Endothelial cell of umbilical vein (primary cell): ENCODE results near the gene GRB2. TPM values are rescaled to one million over a fixed set of nuclear protein-coding genes. Genes with fewer than 3 reads are reported as not detected.
"Not testable (repeated sequence)": the region's sequence is repeated elsewhere in the genome, so short reads cannot be mapped to it uniquely, and the experiment has no call there.

Source experiments
- BruUV-seq: library from RNA; stranded (reverse); fragments of 400-500 nt; replicated peaks from 2 replicates; lab custom pipeline; 2021; lab: Mats Ljungman, UMichigan
- CTCF ChIA-PET: fragments of 300-600, 350-600 bp; sonication (Branson Sonifier 250); formaldehyde crosslinking; loops from one replicate; lab custom pipeline; 2021; ENCODE audit warnings: antibody characterized with exemption, inconsistent platforms; lab: Charles Lee
- POLR2A ChIA-PET: fragments of 300-600, 350-600 bp; sonication (Branson Sonifier 250); formaldehyde crosslinking; loops from one replicate; lab custom pipeline; 2021; ENCODE audit warnings: antibody characterized with exemption, inconsistent platforms; lab: Charles Lee
- DNase-seq: peaks from one replicate; pipeline ENCODE4 v3.0.0-alpha.2; 2011; ENCODE audit warnings: low read depth, low spot score
- FAIRE-seq: peaks from 2 replicates; lab custom pipeline; 2011; peaks lifted over from hg19 to GRCh38; lab: Jason Lieb, UNC
- H2AFZ ChIP-seq: 2 replicates; pipeline ENCODE4 v1.6.0; 2012; ENCODE audit warnings: low read depth, low read length, control low read depth, inconsistent platforms
- H3K27ac ChIP-seq: 2 replicates; pipeline ENCODE4 v1.5.1; 2011; ENCODE audit warnings: low read depth, mild to moderate bottlenecking, control low read depth, low read length, moderate library complexity; ENCODE audit not compliant: insufficient read depth
- H3K27me3 ChIP-seq, 2 experiments: 2 replicates each; pipeline versions ENCODE4 v1.6.0 to v1.6.1; 2011; ENCODE audit warnings: low read length in 2 of 2, mixed read lengths in 1 of 2; ENCODE audit not compliant: control insufficient read depth in 2 of 2, insufficient read depth in 2 of 2
- H3K36me3 ChIP-seq, 2 experiments: 2 replicates in 1 of 2; 3 replicates in 1 of 2; pipeline ENCODE4 v1.5.1; 2011; ENCODE audit warnings: low read length in 2 of 2, mild to moderate bottlenecking in 1 of 2, moderate library complexity in 1 of 2; ENCODE audit not compliant: control insufficient read depth in 2 of 2, insufficient read depth in 2 of 2; ENCODE audit errors: extremely low read depth in 1 of 2
- H3K4me1 ChIP-seq: 3 replicates; pipeline ENCODE4 v1.5.1; 2011; ENCODE audit warnings: mild to moderate bottlenecking, low read length; ENCODE audit not compliant: control insufficient read depth, insufficient read depth; ENCODE audit errors: extremely low read depth
- H3K4me2 ChIP-seq: 2 replicates; pipeline ENCODE4 v1.6.1; 2011; ENCODE audit warnings: low read length, control low read depth, mixed read lengths; ENCODE audit not compliant: insufficient read depth
- H3K4me3 ChIP-seq, 3 experiments: fragments of 200-600 bp in 1 of 3; sonication (generic), shearing (Covaris generic) in 1 of 3; replicated peaks in 1 of 3; 2 replicates each; pipeline ENCODE4 v1.5.1; 2011 to 2016; ENCODE audit warnings: control low read depth in 3 of 3, low read length in 3 of 3, mild to moderate bottlenecking in 2 of 3, inconsistent platforms in 1 of 3, low read depth in 1 of 3, moderate library complexity in 1 of 3; ENCODE audit not compliant: insufficient read depth in 1 of 3
- H3K79me2 ChIP-seq: 2 replicates; pipeline ENCODE4 v1.6.0; 2012; ENCODE audit warnings: low read length, inconsistent platforms; ENCODE audit not compliant: control insufficient read depth, insufficient read depth
- H3K9ac ChIP-seq: replicated peaks from 2 replicates; pipeline ENCODE3; 2011; ENCODE audit warnings: low read length, control low read depth; ENCODE audit not compliant: insufficient read depth; ENCODE audit errors: extremely low read depth
- H3K9me1 ChIP-seq: replicated peaks from 3 replicates; pipeline ENCODE4 v1.6.0; 2011; ENCODE audit warnings: mild to moderate bottlenecking, low read length; ENCODE audit not compliant: control insufficient read depth, insufficient read depth; ENCODE audit errors: extremely low read depth
- H3K9me3 ChIP-seq: replicated peaks from 2 replicates; pipeline ENCODE4 v1.5.1; 2012; ENCODE audit warnings: low read length, inconsistent platforms; ENCODE audit not compliant: control insufficient read depth, insufficient read depth
- H4K20me1 ChIP-seq: replicated peaks from 2 replicates; pipeline ENCODE3; 2011; ENCODE audit warnings: mild to moderate bottlenecking, low read length; ENCODE audit not compliant: control insufficient read depth, insufficient read depth; ENCODE audit errors: extremely low read depth
- dilution Hi-C: fragments of 300-500 bp; cut with MboI; formaldehyde crosslinking; loops from one replicate; pipeline ENCODE4 v1.15.0; 2019; ENCODE audit warnings: low sequenced_read_pairs; ENCODE audit not compliant: extremely low pct_ligation_motif_present
- intact Hi-C: fragments of 100-400 bp; cut with micrococcal nuclease; formaldehyde crosslinking; loops from one replicate; pipeline ENCODE4 v1.10.0; 2022
- polyA plus RNA-seq, 4 experiments: library from polyadenylated mRNA; depleted of rRNA in 3 of 4; stranded (reverse) in 3 of 4; unstranded in 1 of 4; fragments of >200 nt; gene quantifications; 2 replicates each; pipeline versions ENCODE4 v1.2.1 to v1.2.3, GENCODE V29; 2011 to 2012; ENCODE audit warnings: missing spikeins in 1 of 4
- total RNA-seq: library from RNA; stranded (reverse); gene quantifications from 2 replicates; pipeline ENCODE4 v1.2.3, GENCODE V29; 2021
- TF ChIP-seq, protein P1 (sequence below): IDR thresholded peaks from 2 replicates; pipeline ENCODE4 v1.6.1; 2011; ENCODE audit not compliant: insufficient read depth, insufficient read length
- TF ChIP-seq, protein P2 (sequence below), 2 donors: IDR thresholded peaks; 1 replicate in 1 of 2; 2 replicates in 1 of 2; pipeline ENCODE4 v1.5.1; 2011; ENCODE audit warnings: low read length in 2 of 2, mild to moderate bottlenecking in 2 of 2, moderate library complexity in 2 of 2, control low read depth in 1 of 2, inconsistent platforms in 1 of 2, low read depth in 1 of 2; ENCODE audit not compliant: insufficient read depth in 1 of 2; ENCODE audit errors: extremely low read depth in 1 of 2

The GRB2 gene
- total and polyA plus RNA-seq, 2 donors (not counting 3 experiments of a cell fraction or from before 2014, with no cell fraction given) = 51.5 to 93.9 TPM

DNA sequence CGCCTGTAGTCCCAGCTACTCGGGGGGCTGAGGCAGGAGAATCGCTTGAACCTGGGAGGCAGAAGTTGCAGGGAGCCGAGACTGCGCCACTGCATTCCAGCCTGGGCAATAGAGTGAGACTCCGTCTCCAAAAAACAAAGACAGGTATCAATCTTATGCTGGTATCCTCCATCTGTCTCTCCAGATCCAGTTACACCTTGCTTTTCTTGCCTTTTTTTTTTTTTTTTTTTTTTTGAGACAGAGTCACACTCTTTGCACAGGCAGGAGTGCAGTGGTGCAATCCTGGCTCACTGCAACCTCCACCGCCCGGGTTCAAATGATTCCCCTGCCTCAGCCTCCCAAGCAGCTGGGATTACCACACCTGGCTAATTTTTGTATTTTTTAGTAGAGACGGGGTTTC, 59.1 kb downstream of the GRB2 start:
- peaks cover 52% of the 10 kb centered on the region for H3K79me2 ChIP-seq
- H3K27me3 ChIP-seq, H3K4me2 ChIP-seq, POLR2A ChIA-PET, FAIRE-seq, H3K36me3 ChIP-seq, H3K9me3 ChIP-seq, dilution Hi-C loops, H4K20me1 ChIP-seq, BruUV-seq, DNase-seq, H3K27ac ChIP-seq, H2AFZ ChIP-seq, H3K4me3 ChIP-seq, intact Hi-C loops, H3K9me1 ChIP-seq, H3K9ac ChIP-seq, H3K4me1 ChIP-seq: not testable (repeated sequence)
- CTCF ChIA-PET = interaction anchor here (0.7 to 0.9 kb wide), 2 partner anchors 8 to 20 kb away, joined by 3 read pairs; no protein-coding TSS in a partner anchor

DNA sequence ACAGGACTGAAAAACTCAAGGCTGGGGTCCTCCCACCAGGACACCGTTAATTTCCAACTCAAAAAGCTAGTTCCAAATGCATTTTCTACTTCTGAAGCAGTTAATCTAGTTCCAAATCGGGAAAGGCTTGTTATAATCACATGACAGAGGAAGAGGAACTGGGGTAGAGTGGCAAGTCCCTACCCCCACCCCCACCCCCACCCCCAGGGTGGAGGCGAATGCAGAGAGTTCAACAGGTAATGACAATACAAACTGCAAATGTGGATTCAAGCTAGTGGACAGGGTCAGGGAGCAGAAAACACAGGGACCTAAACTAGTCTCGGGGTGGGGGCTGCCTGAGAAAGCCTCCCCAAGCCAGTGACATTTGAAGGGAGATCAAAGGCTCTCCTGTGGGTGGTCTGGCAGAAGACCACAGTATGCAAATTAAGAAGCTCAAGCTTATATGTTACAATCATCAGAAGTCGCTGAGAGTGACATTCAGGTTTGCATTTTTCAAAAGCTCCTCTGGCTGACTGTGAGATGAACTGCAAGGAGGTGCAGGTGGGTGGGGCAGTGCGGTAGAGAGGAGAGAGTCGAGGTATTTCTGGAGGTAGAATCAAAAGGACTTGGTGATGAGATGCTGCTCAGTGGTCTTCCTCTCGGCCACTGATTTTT, 59.8 kb downstream of the GRB2 start:
- POLR2A ChIA-PET = no interaction called here

More for the DNA sequence above, 59.8 kb downstream of the GRB2 start:
- Histone ChIP-seq H3K9ac (no peak overlapping the region), H3K36me3 (no peaks in the 10 kb centered on the region), H4K20me1 (peaks cover 6% of the 10 kb centered on the region), H2AFZ (no peak overlapping the region), H3K27me3 (no peaks in the 10 kb centered on the region), H3K4me1 (no peaks in the 10 kb centered on the region), H3K27ac (no peak overlapping the region), H3K4me3 (no peak overlapping the region), H3K4me2 (no peak overlapping the region), H3K9me3 (no peaks in the 10 kb centered on the region), H3K9me1 (no peaks in the 10 kb centered on the region), H3K79me2 (peaks cover 48% of the 10 kb centered on the region)
- CTCF ChIA-PET = interaction anchor here (0.7 to 1.6 kb wide), 3 partner anchors 9 to 19 kb away, joined by 3 to 4 read pairs (median 3); no protein-coding TSS in a partner anchor
- FAIRE-seq (no peak), DNase-seq (no peak)
- intact Hi-C loops = no loop called here
- dilution Hi-C loops = no loop called here
- no TSS peak for BruUV-seq
- TF ChIP-seq, protein P1, sequence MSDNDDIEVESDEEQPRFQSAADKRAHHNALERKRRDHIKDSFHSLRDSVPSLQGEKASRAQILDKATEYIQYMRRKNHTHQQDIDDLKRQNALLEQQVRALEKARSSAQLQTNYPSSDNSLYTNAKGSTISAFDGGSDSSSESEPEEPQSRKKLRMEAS = no peak
- TF ChIP-seq, protein P2, sequence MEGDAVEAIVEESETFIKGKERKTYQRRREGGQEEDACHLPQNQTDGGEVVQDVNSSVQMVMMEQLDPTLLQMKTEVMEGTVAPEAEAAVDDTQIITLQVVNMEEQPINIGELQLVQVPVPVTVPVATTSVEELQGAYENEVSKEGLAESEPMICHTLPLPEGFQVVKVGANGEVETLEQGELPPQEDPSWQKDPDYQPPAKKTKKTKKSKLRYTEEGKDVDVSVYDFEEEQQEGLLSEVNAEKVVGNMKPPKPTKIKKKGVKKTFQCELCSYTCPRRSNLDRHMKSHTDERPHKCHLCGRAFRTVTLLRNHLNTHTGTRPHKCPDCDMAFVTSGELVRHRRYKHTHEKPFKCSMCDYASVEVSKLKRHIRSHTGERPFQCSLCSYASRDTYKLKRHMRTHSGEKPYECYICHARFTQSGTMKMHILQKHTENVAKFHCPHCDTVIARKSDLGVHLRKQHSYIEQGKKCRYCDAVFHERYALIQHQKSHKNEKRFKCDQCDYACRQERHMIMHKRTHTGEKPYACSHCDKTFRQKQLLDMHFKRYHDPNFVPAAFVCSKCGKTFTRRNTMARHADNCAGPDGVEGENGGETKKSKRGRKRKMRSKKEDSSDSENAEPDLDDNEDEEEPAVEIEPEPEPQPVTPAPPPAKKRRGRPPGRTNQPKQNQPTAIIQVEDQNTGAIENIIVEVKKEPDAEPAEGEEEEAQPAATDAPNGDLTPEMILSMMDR (IDR thresholded peaks at IDR 0.05; ENCODE audit: extremely low read depth in 1 of 2, insufficient read depth in 1 of 2, low read depth in 1 of 2, low read length in 2 of 2) = no peak
